Activated naive CD8-positive, alpha-beta T cell treated with anti-CD3 and anti-CD28 coated beads, Interleukin-2, amount 50 U/mL, for 16 hours (primary cell): ENCODE results near the gene SCRT2.

ENCODE experiments used
- DNase-seq: peaks from one replicate; pipeline ENCODE4 v3.0.0-alpha.2; 2020; ENCODE audit warnings: low read depth, low spot score

Gene SCRT2

GRCh38 chr20:672963-673602 lies 2.5 kb downstream of the SCRT2 start:
- no peak for DNase-seq

- DNase-seq, result no peak
Measured at GRCh38 chr20:671252-672030, 4.2 kb downstream of the SCRT2 start.

- DNase-seq, result no peak
Measured at GRCh38 chr20:669573-669972, 6.0 kb downstream of the SCRT2 start.

GRCh38 chr20:668638-669037 lies 7.0 kb downstream of the SCRT2 start:
- no peak for DNase-seq

GRCh38 chr20:668050-668449 lies 7.6 kb downstream of the SCRT2 start:
- no peak for DNase-seq

- no peak for DNase-seq
Measured at GRCh38 chr20:667351-668034, 8.1 kb downstream of the SCRT2 start.

- no peak for DNase-seq
Measured at GRCh38 chr20:666877-667276, 8.7 kb downstream of the SCRT2 start.

GRCh38 chr20:665276-665675 lies 10.3 kb downstream of the SCRT2 start:
- DNase-seq, result no peak

GRCh38 chr20:664576-664975 lies 11.0 kb downstream of the SCRT2 start:
- no peak for DNase-seq

- no peak for DNase-seq
Measured at GRCh38 chr20:664151-664550, 11.5 kb downstream of the SCRT2 start.

- no peak for DNase-seq
Measured at GRCh38 chr20:663315-664090, 12.1 kb downstream of the SCRT2 start.

- no peak for DNase-seq
Measured at GRCh38 chr20:662277-663192, 13.1 kb downstream of the SCRT2 start.

- DNase-seq, result no peak
Measured at GRCh38 chr20:661474-662270, 13.9 kb downstream of the SCRT2 start.

- DNase-seq, result no peak
Measured at GRCh38 chr20:658731-659291, 16.8 kb downstream of the SCRT2 start.

- DNase-seq, result no peak
Measured at GRCh38 chr20:658202-658601, 17.4 kb downstream of the SCRT2 start.

- no peak for DNase-seq
Measured at GRCh38 chr20:655726-656624, 19.6 kb downstream of the SCRT2 start.

GRCh38 chr20:654417-654750 lies 21.2 kb downstream of the SCRT2 start:
- no peak for DNase-seq

GRCh38 chr20:653590-654416 lies 21.8 kb downstream of the SCRT2 start:
- no peak for DNase-seq
